HepG2 (cell line): Measurements from ENCODE around the gene HDAC4. TPM values are rescaled to one million over a fixed set of nuclear protein-coding genes. Genes with fewer than 3 reads are reported as not detected.

Experiments used
- ATAC-seq: fragments of 200-7000 bp; cut with Tn5 transposase; 3 replicates; pipeline ENCODE4 v1.9.1; 2020; ENCODE audit warnings: mild to moderate bottlenecking, moderate library complexity
- BruUV-seq: library from RNA; stranded (reverse); fragments of 400-500 nt; replicated peaks from 2 replicates; lab custom pipeline; 2021; lab: Mats Ljungman, UMichigan
- CTCF ChIA-PET: fragments of 300-600 bp; formaldehyde crosslinking; extraction: SDS; loops from one replicate; lab custom pipeline; 2021; ENCODE audit warnings: low total read pairs, inconsistent platforms, low intra/inter-chr PET ratio; lab: Yijun Ruan, JAX
- POLR2A ChIA-PET: fragments of 350-600 bp; sonication (Branson Sonifier 250); formaldehyde crosslinking; loops from one replicate; lab custom pipeline; 2020; ENCODE audit warnings: antibody characterized with exemption, inconsistent platforms; lab: Yijun Ruan, JAX
- DNase-seq: peaks from one replicate; pipeline ENCODE4 v3.0.0-alpha.2; 2015; ENCODE audit warnings: low spot score
- FAIRE-seq: peaks from 3 replicates; lab custom pipeline; 2011; peaks lifted over from hg19 to GRCh38; lab: Jason Lieb, UNC
- H2AFZ ChIP-seq: one replicate; pipeline ENCODE4 v1.6.1; 2011; ENCODE audit warnings: low read length, inconsistent platforms
- H3K27ac ChIP-seq: fragments of 300-600 bp; 3 replicates; pipeline ENCODE4 v1.8.0; 2011; ENCODE audit warnings: mixed run types, mild to moderate bottlenecking, mixed read lengths, low read length, inconsistent platforms; ENCODE audit not compliant: insufficient read depth; ENCODE audit errors: extremely low read length
- H3K27me3 ChIP-seq, 2 experiments: fragments of 200-600 bp in 1 of 2; 2 replicates in 1 of 2; 3 replicates in 1 of 2; pipeline versions ENCODE4 v1.6.0 to v1.8.0; 2011; ENCODE audit warnings: low read length in 2 of 2, mild to moderate bottlenecking in 2 of 2, moderate library complexity in 2 of 2, inconsistent platforms in 1 of 2; ENCODE audit not compliant: insufficient read depth in 2 of 2, control insufficient read depth in 1 of 2
- H3K36me3 ChIP-seq, 2 experiments: fragments of 200-600 bp in 1 of 2; replicated peaks in 1 of 2; 2 replicates in 1 of 2; 3 replicates in 1 of 2; pipeline versions ENCODE4 v1.5.1 to v1.8.0; 2011; ENCODE audit warnings: low read length in 2 of 2, inconsistent platforms in 1 of 2; ENCODE audit not compliant: insufficient read depth in 2 of 2, control insufficient read depth in 1 of 2
- H3K4me1 ChIP-seq: 2 replicates; pipeline ENCODE4 v1.5.1; 2012; ENCODE audit warnings: low read length, inconsistent platforms; ENCODE audit not compliant: insufficient read depth
- H3K4me2 ChIP-seq: 2 replicates; pipeline ENCODE4 v1.6.0; 2011; ENCODE audit warnings: low read depth, low read length, inconsistent platforms
- H3K4me3 ChIP-seq, 3 experiments: fragments of 200-600 bp in 1 of 3; sonication (generic), shearing (Covaris generic) in 1 of 3; replicated peaks in 1 of 3; 2 replicates each; pipeline ENCODE4 v1.5.1; 2011 to 2016; ENCODE audit warnings: low read length in 3 of 3, inconsistent platforms in 2 of 3, low read depth in 2 of 3, mild to moderate bottlenecking in 2 of 3, control low read depth in 1 of 3, mixed read lengths in 1 of 3; ENCODE audit not compliant: insufficient read depth in 1 of 3
- H3K79me2 ChIP-seq: one replicate; pipeline ENCODE4 v1.6.1; 2011; ENCODE audit warnings: low read length, inconsistent platforms; ENCODE audit not compliant: insufficient read depth
- H3K9ac ChIP-seq: 2 replicates; pipeline ENCODE4 v1.6.0; 2011; ENCODE audit warnings: mild to moderate bottlenecking, low read depth, low read length, inconsistent platforms; ENCODE audit not compliant: insufficient read depth
- H3K9me3 ChIP-seq: 2 replicates; pipeline ENCODE4 v1.5.1; 2012; ENCODE audit warnings: mild to moderate bottlenecking, low read length
- H4K20me1 ChIP-seq: 2 replicates; pipeline ENCODE4 v1.6.0; 2011; ENCODE audit warnings: inconsistent platforms, mild to moderate bottlenecking, low read length, moderate library complexity; ENCODE audit not compliant: insufficient read depth
- GABPA ChIP-seq, 2 experiments: IDR thresholded peaks; 2 replicates each; pipeline ENCODE4 v1.6.1; 2011 to 2016; ENCODE audit warnings: low read depth in 2 of 2, low read length in 1 of 2, missing biosample characterization in 1 of 2, missing genetic modification characterization in 1 of 2
- JUND ChIP-seq: sonication (generic); formaldehyde crosslinking; IDR thresholded peaks from 2 replicates; pipeline ENCODE4 v1.8.0; 2022; ENCODE audit warnings: mild to moderate bottlenecking, missing genetic modification reagents
- RFX1 ChIP-seq: fragments of 450-650 bp; IDR thresholded peaks from 2 replicates; pipeline ENCODE4 v1.6.1; 2017
- SMAD1 ChIP-seq: sonication (generic); formaldehyde crosslinking; IDR thresholded peaks from 2 replicates; pipeline ENCODE4 v1.4.0; 2020; ENCODE audit warnings: missing genetic modification reagents, low read depth, mild to moderate bottlenecking, borderline replicate concordance
- TBP ChIP-seq: sonication (generic); formaldehyde crosslinking; IDR thresholded peaks from 2 replicates; pipeline ENCODE4 v1.5.0; 2020; ENCODE audit warnings: missing genetic modification reagents
- TP53 ChIP-seq: sonication (generic); formaldehyde crosslinking; conservative IDR thresholded peaks from 2 replicates; pipeline ENCODE4 v1.4.0; 2020; ENCODE audit warnings: missing genetic modification reagents
- U2AF1 ChIP-seq: fragments of 200-400 bp; formaldehyde crosslinking; optimal IDR thresholded peaks from 2 replicates; pipeline ENCODE3; 2017; ENCODE audit warnings: mild to moderate bottlenecking, low read depth, low read length
- ZNF652 ChIP-seq: IDR thresholded peaks from 2 replicates; pipeline ENCODE4 v1.6.1; 2016; ENCODE audit warnings: low read depth, borderline replicate concordance
- ZSCAN9 ChIP-seq: IDR thresholded peaks from 2 replicates; pipeline ENCODE4 v1.6.1; 2016; ENCODE audit warnings: borderline replicate concordance
- WGBS: methylation state at CpG from one replicate; pipeline ENCODE4 v1.1.6; 2017; ENCODE audit warnings: low lambda C conversion rate; 5-methylcytosine and 5-hydroxymethylcytosine counted together
- in situ Hi-C: cut with HindIII; loops from 2 replicates; pipeline ENCODE4 v1.10.0; 2017; ENCODE audit warnings: low pct_unique_long_range_greater_than_20kb; ENCODE audit not compliant: extremely low pct_ligation_motif_present
- intact Hi-C: fragments of 100-400 bp; cut with micrococcal nuclease; formaldehyde crosslinking; loops from one replicate; pipeline ENCODE4 v1.10.0; 2022; ENCODE audit not compliant: unreplicated experiment
- polyA plus RNA-seq, 8 experiments: library from polyadenylated mRNA; depleted of rRNA in 3 of 8; stranded (reverse) in 7 of 8; unstranded in 1 of 8; fragments of >200 nt; fragmentation: Illumina TruSeq in 4 of 8; extraction: Trizol in 4 of 8; gene quantifications; 2 replicates each; pipeline versions ENCODE4 v1.2.1 to v1.2.3, GENCODE V29; 2011 to 2016; ENCODE audit warnings: low read depth in 4 of 8, missing spikeins in 1 of 8, mixed read lengths in 1 of 8; ENCODE audit not compliant: insufficient read depth in 1 of 8
- total RNA-seq, 5 experiments: library from RNA; depleted of rRNA; stranded (reverse); fragments of >200 nt; fragmentation: Illumina TruSeq; extraction: Trizol; gene quantifications; 2 replicates each; pipeline ENCODE4 v1.2.3, GENCODE V29; 2016; ENCODE audit warnings: low read depth in 1 of 5

The HDAC4 gene
- total and polyA plus RNA-seq, 2 of the 13 experiments (the other 11 are each of a cell fraction or from before 2014, with no cell fraction given) = 10.1 to 11.5 TPM

DNA sequence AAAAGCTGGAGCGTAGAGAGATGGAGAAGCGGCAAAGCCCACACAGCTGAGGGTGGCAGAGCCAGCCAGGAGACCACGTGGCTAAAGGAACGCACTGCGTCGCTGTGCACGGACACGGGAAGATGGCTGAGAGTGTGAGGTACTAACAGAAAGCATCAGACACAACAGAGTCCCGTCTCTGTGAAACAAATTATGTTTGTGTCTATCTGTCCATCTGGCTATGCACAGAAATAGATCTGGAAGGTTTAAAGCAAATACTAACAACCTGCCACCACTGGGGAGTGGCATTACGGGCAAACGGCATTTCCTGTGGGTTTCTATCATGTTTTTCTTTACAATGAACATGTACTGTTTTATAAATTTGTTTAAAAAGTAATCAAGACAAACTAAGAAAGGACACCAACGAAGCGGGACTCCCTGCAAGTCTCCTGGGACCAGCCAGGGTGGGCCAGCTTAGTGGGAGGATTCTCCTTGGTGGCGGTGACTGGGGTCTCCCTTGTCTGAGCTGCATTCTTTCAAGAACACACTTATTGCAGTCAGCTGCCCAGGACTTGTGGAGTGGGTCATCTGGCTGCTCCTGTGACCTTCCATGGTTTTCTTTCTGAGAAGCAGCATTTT is 290.8 kb downstream of the HDAC4 start:
- intact Hi-C loops (no loop called here), in situ Hi-C loops (loop anchor here (5.0 kb wide), 1 partner anchor 73 kb away; no protein-coding TSS in a partner anchor)
- TF ChIP-seq JUND (CRISPR knock-in tag) = no peak
- no peak for TF ChIP-seq U2AF1
- no peak for TF ChIP-seq ZNF652 (CRISPR knock-in tag)
- no peak for TF ChIP-seq SMAD1 (CRISPR knock-in tag)
- TF ChIP-seq TP53 (CRISPR knock-in tag) = no peak
- TF ChIP-seq RFX1 = no peak
- TF ChIP-seq ZSCAN9 (CRISPR knock-in tag) = no peak
- TF ChIP-seq TBP = no peak
- TF ChIP-seq GABPA (IDR thresholded peaks at IDR 0.05; ENCODE audit: low read depth, low read length) = no peak
- TF ChIP-seq GABPA (CRISPR knock-in tag; IDR thresholded peaks at IDR 0.05; ENCODE audit: low read depth) = no peak
- BruUV-seq = no TSS peak
- Histone ChIP-seq H3K36me3 (peaks cover 18 to 28% of the 10 kb centered on the region in 2 experiments; a peak in 4 of 5 replicates), H3K27ac (no peak overlapping the region), H3K4me3 (no peak overlapping the region), H4K20me1 (0 out of 2 replicates have a peak, but pooled peaks cover 3% of the 10 kb centered on the region), H3K4me2 (no peak overlapping the region), H2AFZ (no peak overlapping the region), H3K4me1 (peaks cover 12% of the 10 kb centered on the region), H3K27me3 (no peaks in the 10 kb centered on the region), H3K79me2 (no peaks in the 10 kb centered on the region), H3K9me3 (no peaks in the 10 kb centered on the region), H3K9ac (no peak overlapping the region)
- POLR2A ChIA-PET = no interaction called here
- WGBS = 94% methylated on average over 14 of the region's 14 CpGs
- no peak for DNase-seq
- CTCF ChIA-PET = no interaction called here
- no peak for ATAC-seq
- no peak for FAIRE-seq
